GM18502 (cell line): ENCODE measurements around the gene SPINK4.

Source experiments
- ATAC-seq: cut with Tn5 transposase; IDR thresholded peaks from one replicate; pipeline ENCODE4 v1.9.1; 2021; ENCODE audit warnings: mild to moderate bottlenecking; ENCODE audit not compliant: unreplicated experiment, poor library complexity

SPINK4 gene

DNA sequence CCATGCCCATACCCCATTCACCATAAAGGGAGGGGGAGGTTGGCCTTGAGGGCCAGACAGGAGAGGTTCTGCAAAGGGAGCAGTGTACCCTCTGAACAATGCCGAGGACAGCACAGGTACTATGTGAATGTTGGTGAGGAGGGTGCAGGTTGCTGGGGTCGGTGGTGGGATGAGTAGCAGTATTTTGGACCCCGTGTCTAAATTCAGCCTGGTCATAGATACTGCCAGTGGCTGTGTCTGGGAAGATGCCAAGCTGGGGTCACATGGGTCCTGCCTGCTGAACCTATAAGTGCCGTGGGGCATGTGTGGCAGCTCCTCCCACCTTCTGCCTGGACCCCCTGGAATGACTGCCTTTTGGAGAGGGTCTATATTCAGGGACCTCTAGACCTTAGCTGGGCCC, 11.4 kb upstream of the SPINK4 start:
- no peak for ATAC-seq

DNA sequence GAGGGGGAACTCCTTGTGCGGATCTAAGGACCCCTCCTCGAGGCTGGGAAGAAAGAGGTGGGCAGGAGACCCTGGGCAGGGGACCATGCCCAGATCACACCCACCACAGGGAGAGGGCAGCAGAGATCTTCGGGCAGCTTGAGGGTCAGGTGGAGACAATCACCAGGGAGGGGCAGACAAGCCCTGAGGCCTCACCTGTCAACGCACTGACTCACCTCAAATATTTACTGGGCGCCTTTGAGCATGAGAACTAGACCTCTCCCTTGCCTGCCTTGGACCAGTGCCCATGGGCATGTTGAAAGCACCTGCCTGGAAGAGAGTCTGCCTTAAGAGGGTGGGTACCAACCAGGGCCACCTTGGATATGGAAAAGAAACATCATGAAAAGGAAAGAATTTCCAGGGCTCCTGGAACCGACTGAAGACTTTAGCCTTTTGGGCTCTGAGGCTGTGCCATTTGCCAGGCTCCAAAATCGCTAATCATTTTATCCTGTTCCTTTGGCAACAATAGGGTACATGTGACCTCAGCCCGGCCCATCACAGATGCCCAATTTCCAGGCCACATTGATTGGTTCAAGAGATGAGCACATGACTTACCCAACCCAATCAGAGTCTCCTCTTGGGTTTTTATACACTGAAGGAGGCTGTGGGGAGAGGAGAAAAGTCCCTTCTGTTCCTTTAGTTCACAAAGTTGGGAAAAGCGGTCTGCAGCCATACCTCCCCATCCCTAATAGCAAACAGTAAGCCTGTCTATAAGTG, 10.4 kb upstream of the SPINK4 start:
- ATAC-seq: no peak

DNA sequence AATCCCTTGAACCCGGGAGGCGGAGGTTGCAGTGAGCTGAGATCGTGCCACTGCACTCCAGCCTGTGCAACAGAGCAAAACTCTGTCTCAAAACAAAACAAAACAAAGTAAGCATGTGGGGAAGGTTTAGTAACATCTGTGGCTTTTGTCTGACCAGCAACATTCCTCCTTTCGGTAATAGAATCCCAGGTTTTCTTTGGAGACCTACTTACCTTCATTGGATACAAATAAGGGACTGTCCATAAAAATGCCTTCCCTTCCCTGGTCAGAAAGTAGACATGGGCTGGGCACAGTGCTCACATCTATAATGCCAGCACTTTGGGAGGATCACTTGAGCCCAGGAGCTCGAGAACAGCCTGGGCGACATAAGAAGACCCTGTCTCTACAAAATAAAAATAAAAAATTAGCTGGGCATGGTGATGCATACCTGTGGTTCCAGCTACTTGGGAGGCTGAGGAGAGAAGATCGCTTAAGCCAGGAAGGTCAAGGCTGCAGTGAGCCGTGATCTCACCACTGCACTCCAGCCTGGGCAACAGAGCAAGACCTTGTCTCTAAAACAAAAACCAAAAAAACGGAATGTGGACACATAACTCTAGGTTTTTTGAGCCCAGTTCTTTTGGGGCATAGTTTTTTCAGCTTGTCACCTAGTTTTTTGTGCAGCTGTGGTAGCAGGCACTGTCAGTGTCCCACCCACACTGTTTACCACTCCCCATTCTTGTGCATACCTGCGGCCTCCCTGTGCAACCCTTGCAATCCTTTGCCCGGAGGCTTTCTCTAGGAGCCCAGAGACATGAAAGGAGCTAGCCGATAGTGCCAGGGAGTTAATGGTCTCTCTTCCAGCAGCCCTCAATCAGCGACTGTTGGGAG, 9.0 kb upstream of the SPINK4 start:
- no peak for ATAC-seq

DNA sequence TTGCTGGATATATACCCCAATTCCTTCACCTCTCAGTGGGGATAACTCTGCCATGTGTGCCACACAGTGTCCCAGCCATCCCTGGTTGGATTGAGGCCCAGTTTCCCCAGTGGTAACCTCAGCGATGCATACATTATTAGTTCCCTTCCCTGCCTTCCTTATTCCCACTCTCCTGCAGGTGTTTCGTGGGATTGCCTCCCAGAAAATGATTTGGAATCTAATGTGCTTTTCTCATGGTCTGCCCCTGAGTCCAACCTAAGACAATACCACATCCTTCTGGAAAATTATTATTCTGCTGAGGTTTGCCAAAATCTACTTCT, 8.4 kb upstream of the SPINK4 start:
- ATAC-seq: no peak

DNA sequence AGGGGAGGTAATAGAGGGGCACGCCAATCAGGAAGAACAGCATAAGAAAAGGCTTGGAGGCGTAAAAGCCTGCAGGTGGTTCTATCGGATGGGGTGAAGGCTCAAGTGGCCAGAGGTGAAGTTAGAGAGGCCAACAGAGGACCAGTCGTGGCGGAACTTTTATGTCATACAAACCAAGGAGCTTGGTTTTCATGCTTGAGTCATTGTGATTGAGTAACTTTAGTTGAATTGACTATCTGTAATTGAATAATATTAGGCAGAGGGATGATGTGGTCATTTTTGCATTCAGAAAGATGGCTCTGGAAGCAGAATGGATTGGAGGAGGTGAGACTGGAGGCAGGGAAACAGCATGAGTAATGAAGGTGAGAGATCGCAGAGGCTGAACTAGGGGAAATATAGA, 7.2 kb upstream of the SPINK4 start:
- no peak for ATAC-seq

DNA sequence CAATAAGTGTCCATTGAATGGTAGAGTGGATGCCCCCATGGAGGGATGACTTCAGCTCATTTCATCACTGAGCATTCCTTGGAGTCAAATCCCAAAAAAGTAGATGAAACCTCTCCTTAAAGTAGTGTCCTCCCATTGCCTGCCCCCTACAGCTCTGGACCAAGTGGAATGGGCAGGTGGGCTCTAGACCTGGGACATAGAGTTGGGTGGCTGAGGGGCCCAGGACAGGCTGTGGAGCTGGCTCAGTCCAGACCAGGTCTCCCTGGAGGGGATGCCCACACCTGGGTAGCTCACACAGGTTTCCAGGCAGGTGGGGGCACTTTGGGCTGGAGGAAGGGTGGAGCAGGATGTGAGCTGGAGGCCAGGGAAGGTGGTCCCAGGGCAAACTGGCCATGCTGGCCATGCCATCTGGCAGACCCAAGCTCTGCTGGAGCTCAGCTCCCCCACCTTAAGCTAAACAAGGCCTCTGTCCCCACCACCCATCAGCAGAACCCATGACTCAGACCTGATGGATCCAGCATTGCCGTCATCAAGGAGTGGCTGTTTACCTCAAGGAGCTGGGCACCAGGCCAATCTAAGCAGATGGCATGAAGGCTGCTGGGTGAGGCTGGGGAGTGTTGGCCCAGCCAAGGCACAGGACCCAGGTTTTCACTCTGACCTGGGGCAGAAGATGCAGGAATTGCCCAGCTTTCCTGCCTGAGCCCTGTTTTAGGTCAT, 6.2 kb upstream of the SPINK4 start:
- no peak for ATAC-seq

DNA sequence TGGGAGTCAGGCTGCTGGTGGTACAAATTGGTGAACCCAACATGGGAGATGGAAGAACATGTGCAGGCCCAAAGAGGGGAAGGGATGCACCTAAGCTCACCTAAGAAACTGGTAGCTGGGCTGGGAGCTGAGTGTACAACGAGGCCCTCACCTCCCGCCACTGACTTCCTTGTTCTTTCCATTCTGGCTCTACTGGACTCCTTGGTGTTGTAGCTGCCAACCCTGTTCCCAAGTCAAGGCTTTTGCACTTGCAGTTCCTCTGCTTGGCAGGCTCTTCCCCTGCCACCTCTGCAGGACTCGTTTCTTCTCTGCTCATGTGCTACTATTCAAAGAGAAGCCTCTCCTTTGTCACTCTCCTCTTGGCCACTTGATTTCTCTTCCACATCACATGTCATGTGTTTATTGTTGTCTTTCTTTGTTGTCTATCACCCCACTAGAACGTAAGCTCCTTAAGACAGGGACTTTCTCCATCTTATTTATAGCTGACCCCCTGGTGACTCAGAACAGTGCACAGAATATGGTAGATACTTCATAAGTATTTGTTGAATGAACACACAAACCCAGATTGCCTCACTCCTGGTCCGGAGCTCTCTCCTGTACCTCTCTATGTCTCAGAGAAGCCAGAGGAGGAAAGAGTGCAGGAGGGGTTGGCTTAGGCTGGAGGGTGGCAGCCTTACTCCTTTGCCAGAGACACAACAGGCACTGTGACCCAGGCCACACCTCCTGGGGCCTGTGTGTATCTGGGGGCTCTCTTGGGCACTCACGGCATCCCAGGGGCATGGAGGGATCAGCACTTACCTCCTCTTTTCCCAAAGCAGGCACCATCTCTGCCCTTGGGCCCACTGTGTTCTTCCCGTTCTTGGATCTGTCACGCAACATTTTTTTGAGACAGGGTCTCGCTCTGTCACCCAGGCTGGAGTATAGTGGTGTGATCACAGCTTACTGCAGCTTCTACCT, 5.2 kb upstream of the SPINK4 start:
- ATAC-seq: no peak

DNA sequence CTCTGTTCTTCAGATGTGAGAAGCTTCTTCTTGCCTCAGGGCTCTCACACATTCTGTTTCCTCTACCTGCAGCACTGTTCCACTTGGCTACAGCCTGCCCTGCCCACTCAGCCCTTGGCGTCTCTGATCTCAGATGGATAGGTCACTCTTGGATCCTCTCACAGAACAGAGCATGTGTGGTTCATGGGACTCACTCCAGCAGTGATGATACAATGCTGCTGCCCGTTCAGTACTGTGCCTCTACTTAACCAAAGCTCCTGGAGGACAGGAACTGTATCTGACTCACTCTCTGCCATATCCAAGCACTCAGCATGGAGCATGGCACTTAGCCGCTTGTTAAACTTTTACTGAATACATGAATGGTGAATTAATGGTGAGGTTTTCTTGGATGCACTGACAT, 3.4 kb upstream of the SPINK4 start:
- no peak for ATAC-seq

DNA sequence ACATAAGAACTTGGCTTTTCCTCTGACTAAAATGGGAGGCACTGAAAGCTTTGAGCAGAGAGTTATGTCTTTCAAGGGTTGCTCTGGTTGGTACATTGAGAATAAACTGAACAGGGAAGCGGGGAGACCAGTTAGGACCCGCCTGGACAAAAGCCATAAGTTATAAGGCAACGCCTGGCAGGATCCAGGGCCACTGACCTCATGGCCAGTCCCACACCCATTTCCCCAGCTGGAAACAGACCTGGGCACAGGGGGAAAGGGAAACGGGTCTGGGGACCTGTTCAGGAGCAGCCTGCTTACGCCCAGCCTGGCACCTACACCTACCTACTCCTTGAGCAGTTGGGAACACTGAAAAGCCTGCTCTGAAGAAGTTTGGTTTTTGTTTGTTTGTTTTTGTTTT, 1.3 kb downstream of the SPINK4 start:
- ATAC-seq: no peak

DNA sequence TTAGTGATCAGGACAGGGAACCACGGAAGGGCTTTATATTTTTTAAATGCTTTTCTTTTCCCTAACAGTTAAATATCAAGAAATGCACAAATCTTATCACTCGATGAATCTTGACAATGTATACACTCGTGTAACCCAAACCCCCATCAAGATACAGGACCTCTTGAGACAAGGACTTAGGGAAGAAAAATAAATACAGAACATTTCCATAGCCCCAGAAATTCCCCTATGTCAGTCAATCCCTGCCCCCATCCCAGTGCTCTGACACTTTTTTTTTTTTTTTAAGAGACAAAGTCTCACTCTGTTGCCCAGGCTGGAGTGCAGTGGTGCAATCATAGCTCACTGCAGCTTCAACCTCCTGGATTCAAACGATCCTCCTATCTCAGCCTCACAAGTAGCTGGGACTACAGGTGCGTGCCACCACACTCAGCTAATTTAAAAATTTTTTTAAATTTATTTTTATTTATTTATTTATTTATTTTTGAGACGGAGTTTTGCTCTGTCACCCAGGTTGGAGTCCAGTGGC, 2.7 kb downstream of the SPINK4 start:
- ATAC-seq: no peak

DNA sequence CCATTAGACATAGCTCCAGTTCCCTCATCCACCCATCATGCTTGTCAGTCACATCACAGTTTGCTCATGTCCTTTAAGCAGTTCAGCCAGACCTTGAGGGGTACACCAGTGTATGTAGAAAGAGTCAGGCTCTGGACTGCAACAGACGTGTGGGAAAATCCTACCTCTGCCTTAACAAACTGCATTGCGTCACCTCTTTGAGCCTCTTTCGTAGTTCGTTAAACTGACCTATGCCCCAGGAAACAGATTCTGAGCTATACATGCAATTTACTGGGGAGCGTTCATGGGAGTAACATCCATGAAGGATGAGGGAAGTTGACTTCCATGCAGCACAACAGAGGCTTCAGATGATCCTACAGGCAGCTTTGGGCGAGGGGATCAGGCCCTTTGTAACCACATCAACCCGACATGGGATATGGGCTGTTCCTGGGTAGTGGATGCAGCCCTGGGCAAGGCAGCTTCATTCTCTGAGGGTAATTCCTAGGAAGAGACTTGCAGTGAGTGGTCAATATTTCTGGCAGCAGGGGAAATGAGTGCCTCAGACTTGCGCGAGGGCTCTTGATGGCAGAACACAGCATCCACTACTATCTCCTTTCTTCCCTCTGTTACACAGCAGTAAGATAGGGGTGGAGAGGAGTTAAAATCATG, 4.3 kb downstream of the SPINK4 start:
- no peak for ATAC-seq

DNA sequence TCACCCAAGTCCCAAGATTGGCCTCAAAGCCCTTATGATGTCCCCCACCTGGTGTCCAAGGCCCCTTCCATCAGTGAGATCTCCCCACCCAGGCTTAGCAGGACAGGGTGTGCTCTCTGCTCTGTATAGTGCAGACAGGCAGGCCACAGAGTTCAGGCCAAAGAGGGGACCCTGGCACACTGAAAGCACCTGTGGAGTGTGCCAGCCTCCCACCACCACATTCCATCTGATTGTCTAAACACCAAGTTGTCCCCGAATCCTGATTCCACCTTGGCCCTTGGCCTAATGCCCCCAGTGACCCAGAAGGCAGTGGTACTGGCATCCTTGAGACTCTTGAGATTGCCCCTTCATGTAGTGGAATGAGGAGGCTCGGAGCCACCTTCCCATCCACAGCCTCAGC, 5.4 kb downstream of the SPINK4 start:
- no peak for ATAC-seq

DNA sequence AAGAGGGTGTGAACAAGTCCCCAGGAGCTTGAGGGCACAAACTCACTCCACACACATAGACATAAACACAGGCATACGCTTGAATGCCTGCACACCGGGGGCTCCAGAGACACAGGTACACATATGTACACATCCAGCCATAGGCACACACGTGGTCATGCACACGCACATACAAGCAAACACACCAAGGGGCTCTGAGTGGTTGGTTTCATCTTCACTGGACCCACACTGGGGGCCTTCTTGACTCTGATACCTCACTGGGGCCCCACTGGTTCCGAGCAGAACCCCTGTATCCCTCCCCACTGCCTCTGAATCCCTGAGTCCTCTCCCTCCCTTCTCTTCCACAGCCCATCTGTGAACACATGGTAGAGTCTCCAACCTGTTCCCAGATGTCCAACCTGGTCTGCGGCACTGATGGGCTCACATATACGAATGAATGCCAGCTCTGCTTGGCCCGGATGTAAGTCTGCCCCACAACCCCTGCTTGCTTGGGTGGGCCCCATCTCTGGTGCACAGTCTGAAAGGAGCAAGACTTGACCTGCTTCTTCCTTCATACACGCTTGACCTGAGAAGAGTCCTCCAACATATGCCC, 6.4 kb downstream of the SPINK4 start:
- no peak for ATAC-seq

DNA sequence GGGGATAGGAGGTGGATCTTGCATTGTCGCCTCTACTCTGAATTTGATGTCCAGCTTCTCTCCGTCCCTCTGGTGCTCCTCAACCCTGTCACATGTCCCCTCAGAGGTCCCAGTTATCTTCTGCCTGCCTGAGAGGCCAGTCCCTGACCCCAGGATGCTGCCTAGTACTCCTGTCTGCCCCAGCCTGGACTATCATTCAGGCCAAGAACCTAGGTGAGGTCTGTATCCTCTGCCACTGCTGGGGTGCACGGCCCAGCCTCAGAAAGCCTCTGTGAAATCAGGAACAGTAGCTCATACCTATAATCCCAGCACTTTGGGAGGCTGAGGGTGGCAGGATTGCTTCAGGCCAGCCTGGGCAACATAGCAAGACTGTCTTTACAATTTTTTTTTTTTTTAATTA, 8.6 kb downstream of the SPINK4 start:
- ATAC-seq: no peak

DNA sequence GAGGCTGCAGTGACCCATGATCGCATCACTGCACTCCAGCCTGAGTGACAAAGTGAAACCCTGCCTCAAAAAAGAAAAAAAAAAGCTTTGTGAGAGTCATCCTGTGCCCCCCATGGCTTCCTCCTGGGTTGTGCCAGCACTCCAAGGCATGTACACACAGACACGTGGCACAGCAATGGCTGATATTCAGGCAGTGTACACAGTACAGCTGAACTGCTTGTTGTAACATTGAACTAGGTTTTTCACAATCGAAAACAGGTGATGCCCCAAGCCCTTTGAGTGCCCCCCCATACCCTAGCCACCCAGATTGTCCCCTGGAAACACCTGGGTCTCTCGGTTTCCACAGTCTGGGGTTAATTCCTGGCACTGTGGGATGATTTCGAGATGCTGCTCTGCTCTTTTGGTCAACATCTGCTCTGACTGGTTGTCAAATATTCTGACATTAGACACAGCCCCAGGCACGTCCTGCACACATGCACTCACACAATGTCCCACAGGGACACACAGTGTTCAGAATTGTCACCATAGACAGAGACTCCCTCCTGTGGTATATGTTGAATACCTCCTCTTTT, 9.2 kb downstream of the SPINK4 start:
- ATAC-seq: peak; percentile 56

DNA sequence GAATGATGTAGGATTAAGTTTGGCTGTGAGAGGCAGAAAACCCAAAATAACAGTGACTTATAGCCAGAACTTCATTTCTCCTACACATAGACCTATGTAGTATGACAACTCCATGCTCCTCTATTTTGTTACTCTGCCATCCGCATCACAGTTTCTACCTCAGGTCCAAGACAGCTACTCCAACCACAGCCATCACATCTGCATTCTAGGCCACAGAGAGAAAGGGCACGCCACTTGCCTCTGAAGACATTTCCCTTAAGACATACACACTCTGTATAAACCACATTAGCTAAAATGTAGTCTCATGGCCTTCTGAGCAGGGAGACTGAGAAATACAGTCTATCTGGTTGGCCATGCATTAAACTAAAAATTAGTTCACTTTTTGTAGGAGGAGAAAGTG, 10.0 kb downstream of the SPINK4 start:
- ATAC-seq: no peak

DNA sequence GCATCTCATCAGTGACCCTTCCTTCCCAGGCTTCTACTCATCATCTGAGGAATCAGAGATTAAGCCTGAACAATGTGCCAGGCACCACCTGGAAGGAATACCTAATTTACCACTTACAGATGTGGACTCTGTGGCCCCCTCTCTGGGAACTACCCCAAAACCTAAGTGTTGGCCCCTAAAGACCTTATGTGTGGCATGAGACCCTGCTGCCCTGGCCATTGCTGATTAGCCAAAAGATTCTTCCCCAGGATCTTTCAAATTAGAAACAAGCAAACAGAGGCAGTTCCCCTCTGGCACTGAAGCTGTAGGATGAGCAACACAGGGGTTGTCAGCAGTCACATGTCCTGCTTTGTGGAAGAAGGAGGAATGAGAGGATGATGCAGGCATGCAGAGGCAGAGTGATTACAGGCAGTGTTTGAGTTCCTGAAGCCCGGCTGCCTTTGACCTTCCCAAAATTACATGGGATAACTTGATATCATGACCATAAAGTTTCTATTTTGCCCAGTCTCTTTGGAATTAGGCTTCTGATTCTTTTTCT, 10.6 kb downstream of the SPINK4 start:
- ATAC-seq: no peak

DNA sequence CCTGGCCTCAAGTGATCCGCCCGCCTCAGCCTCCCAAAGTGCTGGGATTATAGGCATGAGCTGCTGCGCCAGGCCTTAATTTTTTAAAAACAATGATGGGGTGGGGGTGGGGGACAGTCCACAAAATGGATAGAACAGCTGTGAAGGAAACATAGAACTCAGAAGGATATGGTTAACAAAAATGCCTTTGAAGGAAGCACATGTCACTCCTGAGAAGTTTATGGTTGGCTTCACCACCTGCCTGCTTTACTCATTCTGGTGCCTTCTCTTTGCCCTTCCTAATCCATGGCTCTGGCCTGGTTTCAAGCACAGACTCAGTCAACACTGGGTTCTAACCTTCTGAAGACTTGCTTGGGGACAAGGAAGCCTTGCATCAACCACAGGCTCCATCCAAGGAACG, 14.2 kb downstream of the SPINK4 start:
- no peak for ATAC-seq

DNA sequence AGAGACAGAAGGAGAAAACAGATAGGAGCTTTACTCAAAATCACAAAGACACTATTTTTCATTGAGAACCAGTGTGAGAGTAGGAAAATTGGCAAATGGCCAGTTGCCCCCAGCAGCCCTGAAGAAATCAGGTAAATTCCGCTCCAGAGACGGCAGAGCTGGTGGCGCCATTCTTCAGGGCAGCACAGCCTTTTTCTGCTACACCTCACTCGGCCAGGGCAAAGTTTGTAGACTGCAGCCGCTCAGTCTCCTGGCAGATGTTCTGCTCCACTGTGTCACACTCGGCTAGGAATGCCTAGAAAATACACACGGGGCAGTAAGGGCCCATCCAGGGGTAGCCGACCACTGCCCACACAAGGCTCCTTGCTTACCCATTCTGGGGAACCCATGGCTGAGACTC, 15.0 kb downstream of the SPINK4 start:
- no peak for ATAC-seq
